Activated T-helper 2 cell treated with anti-CD3 and anti-CD28 coated beads, Interferon-gamma antibody, Interleukin-2, Interleukin-4, amounts not matched to agents 10 μg/mL and 5 μg/mL and 100 μg/mL, durations not matched to agents 14 hours and 24 hours and 36 hours (primary cell): Measurements from ENCODE around the gene TBC1D5. TPM values are rescaled to one million over a fixed set of nuclear protein-coding genes. Genes with fewer than 3 reads are reported as not detected.
"Not testable (repeated sequence)": the region's sequence is repeated elsewhere in the genome, so short reads cannot be mapped to it uniquely, and the experiment has no call there.

Source experiments
- DNase-seq: peaks from one replicate; pipeline ENCODE4 v3.0.0; 2021; ENCODE audit warnings: low spot score
- H3K27ac Mint-ChIP-seq: one replicate; pipeline ENCODE4 v1.8.0; 2021; ENCODE audit warnings: mixed read lengths
- H3K27me3 Mint-ChIP-seq: one replicate; pipeline ENCODE4 v1.8.0; 2021; ENCODE audit warnings: low read depth, mixed read lengths
- H3K36me3 Mint-ChIP-seq: one replicate; pipeline ENCODE4 v1.8.0; 2021; ENCODE audit warnings: low read depth, mixed read lengths
- H3K4me1 Mint-ChIP-seq: one replicate; pipeline ENCODE4 v1.8.0; 2021; ENCODE audit warnings: low read depth, mixed read lengths
- H3K4me3 Mint-ChIP-seq: one replicate; pipeline ENCODE4 v1.8.0; 2021; ENCODE audit warnings: low read depth, mild to moderate bottlenecking, moderate library complexity, mixed read lengths
- H3K9me3 Mint-ChIP-seq: one replicate; pipeline ENCODE4 v1.8.0; 2021; ENCODE audit warnings: mixed read lengths
- intact Hi-C: fragments of 100-400 bp; cut with micrococcal nuclease; formaldehyde crosslinking; loops from one replicate; pipeline ENCODE4 v1.15.1; 2023
- total RNA-seq: library from RNA; stranded (reverse); gene quantifications from 2 replicates; pipeline ENCODE4 v1.2.3, GENCODE V29; 2022

Gene TBC1D5
- total RNA-seq, 1 donor from 2014 or later: 43.9 TPM

DNA sequence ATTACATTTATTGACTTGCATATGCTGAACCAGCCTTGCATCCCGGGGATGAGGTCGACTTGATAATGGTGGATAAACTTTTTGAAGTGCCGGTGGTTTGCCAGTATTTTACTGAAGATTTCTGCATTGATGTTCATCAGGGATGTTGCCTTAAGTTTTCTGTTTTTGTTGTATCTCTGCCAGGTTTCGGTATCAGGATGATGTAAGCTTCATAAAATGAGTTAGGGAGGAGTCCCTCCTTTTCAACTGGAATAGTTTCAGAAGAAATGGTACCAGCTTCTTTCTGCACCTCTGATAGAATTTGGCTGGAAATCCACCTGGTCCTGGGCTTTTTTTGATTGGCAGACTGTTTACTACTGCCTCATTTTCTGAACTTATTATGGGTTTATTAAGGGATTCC lies 250.8 kb downstream of the TBC1D5 start:
- Mint-ChIP-seq H3K36me3 (no peaks in the 10 kb centered on the region), H3K4me1 (no peaks in the 10 kb centered on the region), H3K27me3 (no peaks in the 10 kb centered on the region), H3K27ac (no peak overlapping the region), H3K4me3 (no peak overlapping the region), H3K9me3 (peaks cover 39% of the 10 kb centered on the region)
- intact Hi-C loops: no loop called here
- no peak for DNase-seq

DNA sequence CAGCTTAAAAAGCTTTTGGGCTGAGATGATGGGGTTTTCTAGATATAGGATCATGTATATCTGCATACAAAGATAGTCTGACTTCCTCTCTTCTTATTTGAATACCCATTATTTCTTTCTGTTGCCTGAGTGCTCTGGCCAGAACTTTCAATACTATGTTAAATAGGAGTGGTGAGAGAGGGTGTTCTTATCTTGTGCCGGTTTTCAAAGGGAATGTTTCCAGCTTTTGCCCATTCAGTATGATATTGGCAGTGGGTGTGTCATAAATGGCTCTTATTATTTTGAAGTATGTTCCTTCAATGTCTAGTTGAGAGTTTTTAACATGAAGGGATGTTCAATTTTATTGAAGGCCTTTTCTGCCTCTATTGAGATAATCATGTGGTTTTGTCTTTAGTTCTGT lies 251.2 kb downstream of the TBC1D5 start:
- H3K27ac Mint-ChIP-seq, H3K4me1 Mint-ChIP-seq, DNase-seq, H3K36me3 Mint-ChIP-seq, H3K4me3 Mint-ChIP-seq, intact Hi-C loops, H3K27me3 Mint-ChIP-seq: not testable (repeated sequence)
- peaks cover 39% of the 10 kb centered on the region for H3K9me3 Mint-ChIP-seq

DNA sequence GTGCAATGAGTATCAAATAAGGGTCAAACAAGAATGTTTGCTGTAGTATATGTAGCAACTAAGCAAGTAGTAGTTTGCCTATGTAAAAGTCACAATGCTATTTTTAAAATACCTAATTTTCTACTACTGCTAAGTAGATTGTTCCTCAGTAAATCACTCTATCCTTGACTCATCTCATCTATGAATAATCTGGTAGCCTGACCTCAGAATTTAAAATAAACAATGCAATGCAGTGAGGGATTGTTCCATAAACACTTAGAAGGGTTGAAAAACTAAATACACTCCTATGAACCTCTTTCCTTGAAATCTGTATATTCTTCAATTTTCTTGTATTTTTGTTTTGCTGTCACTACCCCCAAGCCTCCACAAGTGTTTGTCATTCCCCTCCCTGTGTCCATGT lies 253.3 kb downstream of the TBC1D5 start:
- Mint-ChIP-seq H3K27ac (no peak overlapping the region), H3K9me3 (peaks cover 39% of the 10 kb centered on the region)

DNA sequence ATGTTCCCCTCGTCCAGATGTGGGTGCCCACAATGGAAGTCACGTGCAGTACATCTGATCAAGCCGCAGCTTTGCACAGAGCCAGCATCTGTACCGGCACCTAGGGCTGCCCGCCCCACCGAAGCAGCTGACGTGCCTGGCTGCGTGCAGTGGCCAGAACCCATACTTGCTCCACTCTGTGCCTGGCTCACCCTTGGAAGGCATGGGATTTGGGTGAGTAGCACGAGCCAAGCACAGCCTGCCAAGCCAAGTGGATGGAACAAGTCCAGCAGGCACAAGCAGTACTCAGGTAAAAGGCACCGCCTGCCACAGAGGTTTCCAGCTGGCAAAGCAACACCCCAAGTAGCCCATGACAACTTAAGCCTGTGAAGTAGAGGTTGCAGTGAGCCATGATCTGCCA lies 261.3 kb downstream of the TBC1D5 start:
- no peak for DNase-seq
- H3K27me3 Mint-ChIP-seq: no peaks in the 10 kb centered on the region
- no peaks in the 10 kb centered on the region for H3K36me3 Mint-ChIP-seq
- intact Hi-C loops: no loop called here
- H3K27ac Mint-ChIP-seq: no peak overlapping the region
- no peak overlapping the region for H3K4me3 Mint-ChIP-seq
- no peaks in the 10 kb centered on the region for H3K9me3 Mint-ChIP-seq
- no peaks in the 10 kb centered on the region for H3K4me1 Mint-ChIP-seq

More for the DNA sequence above, 253.3 kb downstream of the TBC1D5 start:
- Mint-ChIP-seq H3K36me3 (no peaks in the 10 kb centered on the region), H3K4me3 (no peak overlapping the region), H3K4me1 (no peaks in the 10 kb centered on the region), H3K27me3 (no peaks in the 10 kb centered on the region)
- intact Hi-C loops: no loop called here
- DNase-seq: no peak

DNA sequence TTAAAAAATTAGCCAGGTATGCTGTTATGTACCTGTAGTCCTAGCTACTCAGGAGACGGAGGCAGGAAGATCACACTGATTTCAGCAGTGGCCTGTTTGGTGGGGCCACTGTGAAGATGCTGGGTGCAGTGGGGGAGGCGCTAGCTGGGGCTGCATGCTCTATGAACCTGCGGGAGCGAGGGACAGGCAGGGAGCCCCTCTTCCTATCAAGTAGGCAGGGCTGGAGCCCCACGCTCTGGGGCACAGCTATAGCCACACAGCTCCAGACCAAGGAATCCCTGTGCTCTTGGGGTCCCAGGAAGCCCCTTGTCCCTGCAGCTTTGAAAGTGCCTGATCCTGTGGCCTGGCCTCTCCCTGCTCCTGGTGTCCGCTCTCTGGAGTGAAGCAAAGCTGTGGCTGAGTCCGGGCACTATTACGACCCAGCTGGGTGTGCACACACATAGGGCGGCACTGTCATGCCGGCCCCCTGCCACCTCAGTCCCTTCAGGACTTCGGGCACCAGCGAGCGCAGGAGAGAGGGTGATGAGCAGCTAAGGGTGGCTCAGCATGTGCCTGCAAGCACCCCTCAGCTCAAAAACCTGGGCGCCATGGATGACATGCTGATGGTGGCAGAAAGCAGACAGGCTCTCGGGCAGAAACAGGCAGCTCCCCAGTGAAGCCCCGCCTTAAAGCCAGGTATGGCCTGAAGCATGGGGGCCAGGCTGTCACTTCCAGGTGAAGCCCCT lies 262.6 kb downstream of the TBC1D5 start:
- intact Hi-C loops: no loop called here
- no peaks in the 10 kb centered on the region for H3K36me3 Mint-ChIP-seq
- no peaks in the 10 kb centered on the region for H3K27me3 Mint-ChIP-seq
- no peaks in the 10 kb centered on the region for H3K9me3 Mint-ChIP-seq
- H3K4me3 Mint-ChIP-seq: no peak overlapping the region
- no peak overlapping the region for H3K27ac Mint-ChIP-seq
- H3K4me1 Mint-ChIP-seq: no peaks in the 10 kb centered on the region
- DNase-seq: no peak

DNA sequence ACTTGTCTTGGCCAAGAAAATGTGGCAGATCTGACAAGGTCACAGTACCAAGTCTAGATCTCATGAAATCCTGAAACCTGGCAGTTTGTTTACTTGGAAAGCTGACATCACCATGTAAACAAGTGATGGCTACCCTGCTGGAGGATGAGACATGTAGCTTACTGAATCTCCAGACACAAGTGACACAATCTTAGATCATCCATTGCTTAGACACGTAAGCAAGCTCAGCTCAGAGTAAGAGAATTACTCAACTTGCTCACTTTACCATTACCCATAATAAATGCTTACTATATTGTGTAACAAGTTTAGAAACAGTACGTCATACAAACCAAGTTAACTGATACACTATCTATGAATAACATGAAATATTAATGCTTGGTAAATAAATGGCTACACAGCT lies 263.8 kb downstream of the TBC1D5 start:
- Mint-ChIP-seq H3K36me3 (no peaks in the 10 kb centered on the region), H3K9me3 (no peaks in the 10 kb centered on the region), H3K27me3 (no peaks in the 10 kb centered on the region), H3K4me3 (no peak overlapping the region), H3K4me1 (no peaks in the 10 kb centered on the region), H3K27ac (no peak overlapping the region)
- DNase-seq: no peak
- intact Hi-C loops: no loop called here

DNA sequence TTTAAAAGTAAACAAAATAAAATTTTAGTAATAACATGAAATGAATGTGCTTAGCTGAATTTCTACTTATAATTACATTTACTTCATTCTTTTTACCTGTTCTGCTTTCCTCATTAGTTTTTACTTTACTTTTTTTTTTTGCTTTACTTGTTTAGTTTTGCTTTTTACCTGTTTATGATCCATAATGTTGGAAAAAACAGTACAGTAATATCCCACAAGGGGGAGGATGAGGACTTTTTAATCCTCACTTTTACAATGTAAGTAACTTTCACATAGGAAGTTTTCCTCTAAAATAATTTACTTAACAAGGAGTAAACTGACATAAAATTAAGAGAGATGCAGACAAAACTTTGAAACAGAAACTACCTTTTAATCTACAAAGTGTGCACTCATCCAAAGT lies 268.7 kb downstream of the TBC1D5 start:
- H3K4me3 Mint-ChIP-seq: no peak overlapping the region
- H3K36me3 Mint-ChIP-seq: no peaks in the 10 kb centered on the region
- no peaks in the 10 kb centered on the region for H3K4me1 Mint-ChIP-seq
- intact Hi-C loops: no loop called here
- H3K9me3 Mint-ChIP-seq: no peaks in the 10 kb centered on the region
- DNase-seq: no peak
- H3K27ac Mint-ChIP-seq: no peak overlapping the region
- H3K27me3 Mint-ChIP-seq: no peaks in the 10 kb centered on the region

DNA sequence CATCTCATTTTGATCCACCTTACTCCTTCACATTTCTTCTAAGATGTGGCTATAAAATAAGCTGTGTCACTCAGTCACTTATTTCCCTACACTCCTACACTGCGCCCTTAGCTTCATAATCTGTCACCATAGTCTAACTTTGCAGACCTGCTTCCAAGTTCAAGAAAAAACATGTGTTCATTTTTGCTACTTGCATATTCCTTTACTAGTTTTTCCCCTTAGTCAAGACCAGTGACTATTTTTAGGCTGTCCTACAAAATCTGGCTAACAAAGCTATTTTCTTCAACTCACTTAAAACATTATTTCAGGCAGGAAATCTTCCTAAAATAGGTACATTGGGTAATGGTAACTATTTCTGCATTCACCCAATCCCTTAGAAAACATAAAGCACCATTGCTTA lies 272.5 kb downstream of the TBC1D5 start:
- no peak for DNase-seq
- no peak overlapping the region for H3K4me3 Mint-ChIP-seq
- H3K27me3 Mint-ChIP-seq: no peaks in the 10 kb centered on the region
- H3K27ac Mint-ChIP-seq: no peak overlapping the region
- H3K36me3 Mint-ChIP-seq: no peaks in the 10 kb centered on the region
- H3K4me1 Mint-ChIP-seq: no peaks in the 10 kb centered on the region
- H3K9me3 Mint-ChIP-seq: no peaks in the 10 kb centered on the region
- intact Hi-C loops: no loop called here

DNA sequence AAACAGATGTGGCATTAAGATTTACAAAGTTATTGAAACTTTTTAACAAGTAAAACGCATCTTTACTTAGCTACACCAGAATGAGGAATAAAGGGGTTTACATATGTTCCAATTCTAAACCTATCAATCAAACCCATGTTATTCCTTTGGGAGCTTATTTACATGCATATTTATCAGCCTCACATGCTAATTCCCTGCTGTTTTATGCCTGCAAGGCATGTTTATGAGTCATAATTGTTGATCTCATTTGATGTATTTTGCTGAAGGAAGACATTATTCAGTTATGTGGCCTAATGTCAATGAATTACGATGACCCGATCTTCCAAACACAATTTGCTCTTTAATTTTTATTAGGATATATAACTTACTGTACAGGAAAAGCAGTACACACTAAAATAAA lies 272.9 kb downstream of the TBC1D5 start:
- intact Hi-C loops: no loop called here
- H3K4me1 Mint-ChIP-seq: no peaks in the 10 kb centered on the region
- DNase-seq: no peak
- H3K27ac Mint-ChIP-seq: no peak overlapping the region
- H3K36me3 Mint-ChIP-seq: no peaks in the 10 kb centered on the region
- no peaks in the 10 kb centered on the region for H3K27me3 Mint-ChIP-seq
- H3K9me3 Mint-ChIP-seq: no peaks in the 10 kb centered on the region
- H3K4me3 Mint-ChIP-seq: no peak overlapping the region

DNA sequence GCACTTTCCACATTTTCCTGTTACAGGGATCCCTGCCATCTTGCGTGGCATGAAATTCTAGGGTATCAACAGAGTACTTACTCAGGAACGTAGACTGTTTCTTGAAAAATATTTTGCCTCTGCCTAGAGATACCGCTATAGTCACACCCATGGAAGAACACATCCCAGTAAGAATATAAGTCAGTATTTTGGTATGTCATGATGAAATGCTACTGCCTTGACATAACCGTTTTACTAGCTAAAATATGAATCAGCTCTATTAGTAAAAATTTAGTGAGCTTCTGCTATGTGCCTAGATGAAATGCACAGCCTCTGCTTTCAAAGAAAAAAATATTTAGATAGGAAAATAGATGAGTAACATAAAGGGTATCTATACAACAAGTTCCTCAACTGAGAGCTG lies 276.4 kb downstream of the TBC1D5 start:
- Mint-ChIP-seq H3K4me1 (no peaks in the 10 kb centered on the region), H3K27me3 (no peaks in the 10 kb centered on the region), H3K9me3 (no peaks in the 10 kb centered on the region), H3K36me3 (no peaks in the 10 kb centered on the region), H3K4me3 (no peak overlapping the region), H3K27ac (no peak overlapping the region)
- intact Hi-C loops: no loop called here
- DNase-seq: no peak

DNA sequence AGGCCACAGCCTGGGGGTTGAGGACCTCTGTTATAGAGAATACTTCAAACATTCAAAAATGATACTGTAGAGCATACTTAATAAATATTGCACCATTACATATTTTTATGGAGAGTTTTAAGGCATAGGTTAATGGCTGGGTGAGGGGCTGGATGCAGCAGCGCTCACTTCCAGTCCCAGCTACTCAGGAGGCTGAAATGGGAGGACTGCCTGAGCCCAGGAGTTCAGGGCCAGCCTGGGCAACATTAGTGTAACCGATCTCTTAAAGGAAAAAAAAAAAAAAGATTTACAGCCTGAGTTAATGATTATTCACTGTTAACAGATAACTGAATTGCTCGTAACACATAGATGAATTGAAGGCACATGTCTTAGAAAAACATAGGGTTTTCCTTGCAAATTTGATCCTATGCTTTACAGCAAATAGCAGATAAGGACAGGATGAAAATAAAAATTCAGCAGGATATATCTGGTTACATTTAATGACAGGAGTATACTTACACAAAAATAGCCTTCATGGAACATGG lies 282.9 kb downstream of the TBC1D5 start:
- H3K9me3 Mint-ChIP-seq: no peaks in the 10 kb centered on the region
- DNase-seq: no peak
- no peak overlapping the region for H3K4me3 Mint-ChIP-seq
- no peaks in the 10 kb centered on the region for H3K36me3 Mint-ChIP-seq
- no peaks in the 10 kb centered on the region for H3K4me1 Mint-ChIP-seq
- H3K27ac Mint-ChIP-seq: no peak overlapping the region
- H3K27me3 Mint-ChIP-seq: no peaks in the 10 kb centered on the region
- intact Hi-C loops: no loop called here

DNA sequence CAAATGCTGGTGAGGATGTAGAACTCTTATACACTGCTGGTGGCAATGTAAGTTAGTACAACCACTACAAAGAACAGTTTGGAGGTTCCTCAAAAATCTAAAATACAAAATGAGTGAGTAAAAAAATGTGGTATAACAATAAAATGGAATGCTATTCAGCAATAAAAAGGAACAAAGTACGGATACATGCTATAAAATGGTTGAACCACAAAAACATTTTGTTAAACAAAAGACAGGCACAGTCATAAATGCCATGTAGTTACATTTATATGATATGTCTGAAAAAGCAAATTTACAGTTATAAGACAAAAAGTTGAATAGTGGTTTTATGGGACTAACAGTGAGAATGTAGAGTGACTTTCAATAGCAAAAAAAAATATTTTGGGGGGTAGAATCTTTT lies 285.8 kb downstream of the TBC1D5 start:
- H3K4me3 Mint-ChIP-seq: no peak overlapping the region
- no peak overlapping the region for H3K27ac Mint-ChIP-seq
- no peaks in the 10 kb centered on the region for H3K4me1 Mint-ChIP-seq
- intact Hi-C loops: no loop called here
- H3K36me3 Mint-ChIP-seq: no peaks in the 10 kb centered on the region
- no peak for DNase-seq
- no peaks in the 10 kb centered on the region for H3K9me3 Mint-ChIP-seq
- H3K27me3 Mint-ChIP-seq: no peaks in the 10 kb centered on the region

DNA sequence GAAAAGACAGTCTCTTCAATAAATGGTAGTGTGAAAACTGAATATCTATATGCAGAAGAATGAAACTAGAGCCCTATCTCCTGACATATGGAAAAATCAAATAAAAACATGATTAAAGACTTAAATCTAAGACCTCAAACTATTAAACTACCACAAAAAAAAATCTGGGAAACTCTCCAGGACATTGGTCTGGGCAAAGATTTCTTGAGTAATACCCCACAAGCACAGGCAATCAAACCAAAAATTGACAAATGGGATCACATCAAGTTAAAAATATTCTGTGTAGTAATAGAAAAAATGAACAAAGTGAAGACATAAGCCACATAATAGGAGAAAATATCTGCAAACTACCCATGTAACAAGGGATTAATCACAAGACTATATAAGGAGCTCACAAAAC lies 286.4 kb downstream of the TBC1D5 start:
- peaks cover 3% of the 10 kb centered on the region for H3K36me3 Mint-ChIP-seq
- no peak overlapping the region for H3K27ac Mint-ChIP-seq
- H3K27me3 Mint-ChIP-seq: no peaks in the 10 kb centered on the region
- no peak overlapping the region for H3K4me3 Mint-ChIP-seq
- H3K9me3 Mint-ChIP-seq: no peaks in the 10 kb centered on the region
- DNase-seq: no peak
- H3K4me1 Mint-ChIP-seq: peaks cover 1% of the 10 kb centered on the region
- intact Hi-C loops: no loop called here

DNA sequence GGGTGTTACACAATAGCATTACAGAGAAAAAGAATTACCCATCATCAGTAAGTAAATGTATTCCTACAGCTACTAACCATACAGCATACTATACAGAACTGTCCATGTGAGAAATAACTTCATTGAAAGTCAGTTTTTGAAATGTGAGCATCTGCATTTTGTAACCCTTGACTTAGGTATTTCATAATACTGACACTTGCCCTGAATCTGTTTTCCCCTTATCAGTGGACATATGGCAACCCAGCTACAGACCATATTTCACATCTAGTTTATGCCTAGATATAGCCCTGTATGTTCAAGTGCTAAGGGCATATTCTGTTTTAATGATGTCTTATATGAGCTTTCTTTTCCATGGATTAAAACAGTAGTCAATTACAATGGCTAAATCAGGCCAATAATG lies 297.6 kb downstream of the TBC1D5 start:
- H3K27ac Mint-ChIP-seq: no peak overlapping the region
- intact Hi-C loops: no loop called here
- H3K4me3 Mint-ChIP-seq: no peak overlapping the region
- no peaks in the 10 kb centered on the region for H3K27me3 Mint-ChIP-seq
- no peaks in the 10 kb centered on the region for H3K36me3 Mint-ChIP-seq
- H3K9me3 Mint-ChIP-seq: no peaks in the 10 kb centered on the region
- DNase-seq: no peak
- H3K4me1 Mint-ChIP-seq: no peaks in the 10 kb centered on the region
